ENCODE data around the gene ITSN2. TPM values are rescaled to one million over a fixed set of nuclear protein-coding genes. Genes with fewer than 3 reads are reported as not detected.
"Not testable (repeated sequence)": the region's sequence is repeated elsewhere in the genome, so short reads cannot be mapped to it uniquely, and the experiment has no call there.

The ITSN2 gene
- total and polyA plus RNA-seq, 10 donors, result 41.1 to 150 (median 107) TPM

GRCh38 chr2:24339856-24340262, 20.5 kb downstream of the ITSN2 start:
- no peaks in the 10 kb centered on the region for H3K36me3 ChIP-seq
- intact Hi-C loops (cut with DNase I; ENCODE audit: low total_unique reads), result no loop called here
- TF ChIP-seq POLR2A (IDR thresholded peaks at IDR 0.05), result no peak
- no peak for DNase-seq
- H3K4me1 ChIP-seq, result peaks cover 40 to 97% (median 81%) of the 10 kb centered on the region in 6 donors
- 81 to 90% (median 88%) methylated on average over 6 of the region's 6 CpGs for WGBS, 5 donors
- no peaks in the 10 kb centered on the region for H3K27me3 ChIP-seq (replicated peaks in 1 of 7)
- H3K27ac ChIP-seq, result peak overlapping the region in 1 of 8 donors; percentile 3
- H3K4me3 ChIP-seq, result no peak overlapping the region
- no peaks in the 10 kb centered on the region for H3K9me3 ChIP-seq

DNA sequence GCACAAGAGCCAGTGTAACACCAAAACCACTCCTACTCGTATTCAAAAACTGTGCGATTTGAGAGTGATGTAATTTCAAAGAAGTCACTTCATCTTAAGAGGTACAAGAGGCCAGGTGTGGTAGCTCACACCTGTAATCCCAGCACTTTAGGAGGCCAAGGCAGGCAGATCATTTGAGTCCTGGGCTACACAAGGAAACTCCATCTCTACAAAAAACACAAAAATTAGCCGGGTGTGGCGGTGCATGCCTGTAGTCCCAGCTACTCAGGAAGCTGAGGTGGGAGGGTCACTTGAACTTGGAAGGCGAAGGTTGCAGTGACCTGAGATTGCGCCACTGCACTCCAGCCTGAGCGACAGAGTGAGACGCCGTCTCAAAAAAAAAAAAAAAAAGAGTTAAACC, 21.2 kb downstream of the ITSN2 start:
- Histone ChIP-seq H3K27ac (peak overlapping the region in 2 of 8 donors; percentile 3 to 13), H3K4me1 (peaks cover 39 to 95% (median 76%) of the 10 kb centered on the region in 6 donors)
- DNase-seq; H3K27me3 ChIP-seq (replicated peaks in 1 of 7); H3K9me3 ChIP-seq; H3K36me3 ChIP-seq; H3K4me3 ChIP-seq; intact Hi-C loops (cut with DNase I; ENCODE audit: low total_unique reads): not testable (repeated sequence)
- 40 to 80% (median 55%) methylated on average over 9 of the region's 9 CpGs for WGBS, 5 donors

- Histone ChIP-seq H3K4me3 (no peak overlapping the region), H3K36me3 (no peaks in the 10 kb centered on the region), H3K27ac (peak overlapping the region in 3 of 8 donors; percentile 11 to 39 (median 27)), H3K9me3 (no peaks in the 10 kb centered on the region), H3K4me1 (peaks cover 33 to 95% (median 76%) of the 10 kb centered on the region in 6 donors), H3K27me3 (replicated peaks in 1 of 7) (no peaks in the 10 kb centered on the region)
- no peak for DNase-seq
- TF ChIP-seq POLR2A (IDR thresholded peaks at IDR 0.05) (no peak), POLR2AphosphoS5 (IDR thresholded peaks at IDR 0.05) (no peak)
- TF ChIP-seq, protein P1, sequence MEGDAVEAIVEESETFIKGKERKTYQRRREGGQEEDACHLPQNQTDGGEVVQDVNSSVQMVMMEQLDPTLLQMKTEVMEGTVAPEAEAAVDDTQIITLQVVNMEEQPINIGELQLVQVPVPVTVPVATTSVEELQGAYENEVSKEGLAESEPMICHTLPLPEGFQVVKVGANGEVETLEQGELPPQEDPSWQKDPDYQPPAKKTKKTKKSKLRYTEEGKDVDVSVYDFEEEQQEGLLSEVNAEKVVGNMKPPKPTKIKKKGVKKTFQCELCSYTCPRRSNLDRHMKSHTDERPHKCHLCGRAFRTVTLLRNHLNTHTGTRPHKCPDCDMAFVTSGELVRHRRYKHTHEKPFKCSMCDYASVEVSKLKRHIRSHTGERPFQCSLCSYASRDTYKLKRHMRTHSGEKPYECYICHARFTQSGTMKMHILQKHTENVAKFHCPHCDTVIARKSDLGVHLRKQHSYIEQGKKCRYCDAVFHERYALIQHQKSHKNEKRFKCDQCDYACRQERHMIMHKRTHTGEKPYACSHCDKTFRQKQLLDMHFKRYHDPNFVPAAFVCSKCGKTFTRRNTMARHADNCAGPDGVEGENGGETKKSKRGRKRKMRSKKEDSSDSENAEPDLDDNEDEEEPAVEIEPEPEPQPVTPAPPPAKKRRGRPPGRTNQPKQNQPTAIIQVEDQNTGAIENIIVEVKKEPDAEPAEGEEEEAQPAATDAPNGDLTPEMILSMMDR (IDR thresholded peaks at IDR 0.05 in 8 of 11, conservative IDR thresholded peaks at IDR 0.05 in 3 of 11), result no peak
- 24 to 52% (median 32%) methylated on average over 1 of the region's 1 CpG for WGBS, 5 donors
- intact Hi-C loops (cut with DNase I; ENCODE audit: low total_unique reads), result no loop called here
Measured at GRCh38 chr2:24337890-24338289, 22.4 kb downstream of the ITSN2 start.

DNA sequence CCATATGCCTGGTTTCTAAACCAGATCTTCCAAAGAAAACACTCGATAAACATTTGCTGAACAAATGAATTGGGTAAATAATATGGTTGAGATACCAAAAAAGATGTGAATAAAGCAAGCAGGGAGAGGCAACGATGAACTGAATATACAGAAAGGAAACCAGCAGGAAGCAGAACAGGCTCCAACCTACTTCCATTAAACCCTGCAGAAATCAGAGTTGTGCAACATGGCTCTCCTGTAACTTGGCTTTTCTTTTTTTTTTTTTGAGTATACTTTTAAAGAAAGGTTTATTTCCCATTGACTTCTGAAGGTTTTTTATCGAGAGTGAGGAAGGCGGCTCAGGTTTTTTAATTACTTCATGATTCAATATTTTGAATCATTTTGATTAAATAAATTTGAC, 23.5 kb downstream of the ITSN2 start:
- H3K4me3 ChIP-seq, result no peak overlapping the region
- H3K27ac ChIP-seq, result peak overlapping the region in 1 of 8 donors; percentile 36
- intact Hi-C loops (cut with DNase I; ENCODE audit: low total_unique reads), result no loop called here
- 56 to 64% (median 59%) methylated on average over 4 of the region's 4 CpGs for WGBS, 5 donors
- H3K36me3 ChIP-seq, result no peaks in the 10 kb centered on the region
- peaks cover 38 to 95% (median 76%) of the 10 kb centered on the region in 6 donors for H3K4me1 ChIP-seq
- no peak for TF ChIP-seq POLR2A (IDR thresholded peaks at IDR 0.05)
- TF ChIP-seq, protein P1 (IDR thresholded peaks at IDR 0.05 in 8 of 11, conservative IDR thresholded peaks at IDR 0.05 in 3 of 11), result no peak
- TF ChIP-seq POLR2AphosphoS5 (IDR thresholded peaks at IDR 0.05), result no peak
- no peaks in the 10 kb centered on the region for H3K27me3 ChIP-seq (replicated peaks in 1 of 7)
- H3K9me3 ChIP-seq, result no peaks in the 10 kb centered on the region
- no peak for DNase-seq

DNA sequence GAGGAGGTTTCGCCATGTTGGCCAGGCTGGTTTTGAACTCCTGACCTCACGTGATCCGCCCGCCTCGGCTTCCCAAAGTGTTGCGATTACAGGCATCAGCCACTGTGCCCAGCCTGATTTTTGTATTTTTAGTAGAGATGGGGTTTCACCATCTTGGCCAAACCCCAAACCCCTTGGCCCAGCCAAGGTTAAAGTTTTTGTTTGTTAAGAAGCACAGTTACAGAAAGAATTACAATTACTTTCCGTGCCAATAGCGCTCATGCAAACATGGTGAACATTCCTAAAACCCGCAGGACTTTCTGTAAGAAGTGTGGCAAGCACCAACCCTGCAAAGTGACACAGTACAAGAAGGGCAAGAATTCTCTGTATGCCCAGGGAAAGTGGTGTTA, 26.1 kb downstream of the ITSN2 start:
- no peaks in the 10 kb centered on the region for H3K27me3 ChIP-seq (replicated peaks in 1 of 7)
- peak overlapping the region in 1 of 8 donors; percentile 58 for H3K27ac ChIP-seq
- no peak for DNase-seq
- 68 to 84% (median 76%) methylated on average over 8 to 9 of the region's 9 CpGs for WGBS, 5 donors
- H3K36me3 ChIP-seq, result no peaks in the 10 kb centered on the region
- intact Hi-C loops (cut with DNase I; ENCODE audit: low total_unique reads), result no loop called here
- TF ChIP-seq POLR2AphosphoS5 (IDR thresholded peaks at IDR 0.05), result no peak
- TF ChIP-seq, protein P1 (IDR thresholded peaks at IDR 0.05 in 8 of 11, conservative IDR thresholded peaks at IDR 0.05 in 3 of 11), result no peak
- TF ChIP-seq POLR2A (IDR thresholded peaks at IDR 0.05), result no peak
- H3K9me3 ChIP-seq, result no peaks in the 10 kb centered on the region
- peaks cover 44 to 95% (median 75%) of the 10 kb centered on the region in 6 donors for H3K4me1 ChIP-seq
- no peak overlapping the region for H3K4me3 ChIP-seq
